GM15510 (cell line): Measurements from ENCODE around the gene NAALADL2.

Experiments used
- POLR2A ChIP-seq: IDR thresholded peaks from 3 replicates; pipeline ENCODE4 v1.6.1; 2011; ENCODE audit warnings: borderline replicate concordance; ENCODE audit not compliant: insufficient read length; ENCODE audit errors: extremely low read depth

The NAALADL2 gene

GRCh38 chr3:175176556-175176955 lies 317.4 kb downstream of the NAALADL2 start:
- no peak for TF ChIP-seq POLR2A

GRCh38 chr3:175179055-175179454 lies 319.9 kb downstream of the NAALADL2 start:
- no peak for TF ChIP-seq POLR2A

- TF ChIP-seq POLR2A, result no peak
Observed at GRCh38 chr3:175184392-175184791, 325.3 kb downstream of the NAALADL2 start.

GRCh38 chr3:175185903-175186302 lies 326.8 kb downstream of the NAALADL2 start:
- TF ChIP-seq POLR2A, result no peak

- TF ChIP-seq POLR2A, result no peak
Observed at GRCh38 chr3:175186511-175186910, 327.4 kb downstream of the NAALADL2 start.

- no peak for TF ChIP-seq POLR2A
Observed at GRCh38 chr3:175187586-175187985, 328.5 kb downstream of the NAALADL2 start.

- TF ChIP-seq POLR2A, result no peak
Observed at GRCh38 chr3:175192536-175192935, 333.4 kb downstream of the NAALADL2 start.

- no peak for TF ChIP-seq POLR2A
Observed at GRCh38 chr3:175193815-175194518, 334.8 kb downstream of the NAALADL2 start.

GRCh38 chr3:175198991-175199783 lies 340.1 kb downstream of the NAALADL2 start:
- no peak for TF ChIP-seq POLR2A

- no peak for TF ChIP-seq POLR2A
Observed at GRCh38 chr3:175199961-175200360, 340.8 kb downstream of the NAALADL2 start.

GRCh38 chr3:175200391-175201095 lies 341.4 kb downstream of the NAALADL2 start:
- TF ChIP-seq POLR2A, result no peak

GRCh38 chr3:175207361-175207760 lies 348.2 kb downstream of the NAALADL2 start:
- no peak for TF ChIP-seq POLR2A

- TF ChIP-seq POLR2A, result no peak
Observed at GRCh38 chr3:175208326-175208725, 349.2 kb downstream of the NAALADL2 start.

GRCh38 chr3:175211466-175211865 lies 352.3 kb downstream of the NAALADL2 start:
- TF ChIP-seq POLR2A, result no peak

- TF ChIP-seq POLR2A, result no peak
Observed at GRCh38 chr3:175212896-175213295, 353.8 kb downstream of the NAALADL2 start.
